Brain microvascular endothelial cell (primary cell): ENCODE results near the gene UBA3.

Experiments used
- DNase-seq: peaks from one replicate; pipeline ENCODE4 v3.0.0-alpha.2; 2020
- H3K27ac ChIP-seq: fragments of 250-450 bp; sonication (Bioruptor Pico); 2 replicates; pipeline ENCODE4 v1.5.1; 2020; ENCODE audit warnings: mild to moderate bottlenecking, moderate library complexity
- H3K27me3 ChIP-seq: fragments of 250-450 bp; sonication (Bioruptor Pico); replicated peaks from 2 replicates; pipeline ENCODE4 v1.5.1; 2020; ENCODE audit warnings: mild to moderate bottlenecking
- H3K36me3 ChIP-seq: fragments of 250-450 bp; sonication (Bioruptor Pico); replicated peaks from 2 replicates; pipeline ENCODE4 v1.5.1; 2020; ENCODE audit warnings: mild to moderate bottlenecking
- H3K4me3 ChIP-seq: 2 replicates; pipeline ENCODE4 v1.5.1; 2011; ENCODE audit warnings: low read depth, mild to moderate bottlenecking, control low read depth, low read length, moderate library complexity
- in situ Hi-C: cut with HindIII; loops from 2 replicates; pipeline ENCODE4 v1.10.0; 2017; ENCODE audit warnings: low sequenced_read_pairs, low pct_ligation_motif_present
- TF ChIP-seq, protein P1 (sequence below): IDR thresholded peaks from 2 replicates; pipeline ENCODE4 v1.5.1; 2011; ENCODE audit warnings: low read depth, mild to moderate bottlenecking, moderate library complexity, low read length, control low read depth, inconsistent platforms; ENCODE audit errors: missing control alignments

UBA3 gene

GRCh38 chr3:69116897-69117296, 36.7 kb upstream of the UBA3 start:
- TF ChIP-seq, protein P1, sequence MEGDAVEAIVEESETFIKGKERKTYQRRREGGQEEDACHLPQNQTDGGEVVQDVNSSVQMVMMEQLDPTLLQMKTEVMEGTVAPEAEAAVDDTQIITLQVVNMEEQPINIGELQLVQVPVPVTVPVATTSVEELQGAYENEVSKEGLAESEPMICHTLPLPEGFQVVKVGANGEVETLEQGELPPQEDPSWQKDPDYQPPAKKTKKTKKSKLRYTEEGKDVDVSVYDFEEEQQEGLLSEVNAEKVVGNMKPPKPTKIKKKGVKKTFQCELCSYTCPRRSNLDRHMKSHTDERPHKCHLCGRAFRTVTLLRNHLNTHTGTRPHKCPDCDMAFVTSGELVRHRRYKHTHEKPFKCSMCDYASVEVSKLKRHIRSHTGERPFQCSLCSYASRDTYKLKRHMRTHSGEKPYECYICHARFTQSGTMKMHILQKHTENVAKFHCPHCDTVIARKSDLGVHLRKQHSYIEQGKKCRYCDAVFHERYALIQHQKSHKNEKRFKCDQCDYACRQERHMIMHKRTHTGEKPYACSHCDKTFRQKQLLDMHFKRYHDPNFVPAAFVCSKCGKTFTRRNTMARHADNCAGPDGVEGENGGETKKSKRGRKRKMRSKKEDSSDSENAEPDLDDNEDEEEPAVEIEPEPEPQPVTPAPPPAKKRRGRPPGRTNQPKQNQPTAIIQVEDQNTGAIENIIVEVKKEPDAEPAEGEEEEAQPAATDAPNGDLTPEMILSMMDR = no peak
- in situ Hi-C loops = no loop called here
- Histone ChIP-seq H3K36me3 (no peaks in the 10 kb centered on the region), H3K27ac (no peak overlapping the region), H3K27me3 (no peaks in the 10 kb centered on the region), H3K4me3 (no peak overlapping the region)
- DNase-seq = no peak

DNA sequence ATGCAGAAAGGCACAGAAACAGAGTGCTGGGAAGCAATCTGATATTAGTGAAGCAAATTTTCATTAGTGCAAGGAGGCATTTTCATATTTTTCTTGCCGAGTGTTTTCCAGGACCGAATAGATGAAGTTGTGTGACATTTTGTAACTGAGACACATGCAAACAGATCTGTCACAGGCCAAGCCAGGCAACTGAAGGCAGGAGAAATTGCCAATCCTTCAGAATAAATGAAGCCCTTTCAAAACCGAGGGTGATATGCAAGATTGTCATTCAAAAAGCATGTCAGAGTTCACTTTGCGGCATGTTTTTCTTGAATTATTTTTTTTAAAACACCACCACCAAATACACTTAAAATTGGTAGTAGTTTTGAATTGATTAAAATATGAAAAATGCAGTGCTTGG, 36.0 kb upstream of the UBA3 start:
- Histone ChIP-seq H3K27ac (no peak overlapping the region), H3K27me3 (no peaks in the 10 kb centered on the region), H3K4me3 (no peak overlapping the region), H3K36me3 (no peaks in the 10 kb centered on the region)
- TF ChIP-seq, protein P1 = no peak
- in situ Hi-C loops = no loop called here
- DNase-seq = no peak

GRCh38 chr3:69115731-69116130, 35.6 kb upstream of the UBA3 start:
- TF ChIP-seq, protein P1 = no peak
- H3K27me3 ChIP-seq = no peaks in the 10 kb centered on the region
- in situ Hi-C loops = no loop called here
- no peak for DNase-seq
- no peaks in the 10 kb centered on the region for H3K36me3 ChIP-seq
- no peak overlapping the region for H3K4me3 ChIP-seq
- no peak overlapping the region for H3K27ac ChIP-seq

DNA sequence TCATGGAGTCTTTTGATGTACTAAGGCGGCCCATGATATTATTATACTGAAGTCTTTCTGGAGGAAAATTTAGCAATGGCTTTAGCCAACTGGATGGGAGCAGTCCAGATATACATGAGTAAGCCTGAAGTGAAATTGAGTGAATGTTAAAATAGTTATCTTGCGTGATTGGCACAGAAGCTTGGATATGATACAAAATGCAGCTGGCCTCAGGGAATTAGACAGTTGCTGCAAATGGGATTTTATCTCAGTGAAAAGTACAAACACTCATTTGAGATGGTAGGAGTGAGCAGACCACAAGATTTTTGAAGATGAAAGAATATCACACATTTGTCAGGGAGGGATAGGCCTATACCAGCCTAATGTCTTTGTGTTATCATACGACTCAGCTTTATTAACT, 33.4 kb upstream of the UBA3 start:
- DNase-seq = no peak
- H3K36me3 ChIP-seq = no peaks in the 10 kb centered on the region
- H3K4me3 ChIP-seq = no peak overlapping the region
- no peaks in the 10 kb centered on the region for H3K27me3 ChIP-seq
- in situ Hi-C loops = no loop called here
- TF ChIP-seq, protein P1 = no peak
- H3K27ac ChIP-seq = no peak overlapping the region

- H3K27ac ChIP-seq = no peak overlapping the region
- no peak for DNase-seq
- peaks cover under 1% of the 10 kb centered on the region for H3K36me3 ChIP-seq
- TF ChIP-seq, protein P1 = no peak
- no peak overlapping the region for H3K4me3 ChIP-seq
- no peaks in the 10 kb centered on the region for H3K27me3 ChIP-seq
- in situ Hi-C loops = no loop called here
Measured at GRCh38 chr3:69110941-69111546, 30.9 kb upstream of the UBA3 start.

GRCh38 chr3:69108811-69109210, 28.6 kb upstream of the UBA3 start:
- no peak overlapping the region for H3K4me3 ChIP-seq
- peaks cover 19% of the 10 kb centered on the region for H3K36me3 ChIP-seq
- no peak overlapping the region for H3K27ac ChIP-seq
- no peak for DNase-seq
- TF ChIP-seq, protein P1 = no peak
- in situ Hi-C loops = no loop called here
- H3K27me3 ChIP-seq = no peaks in the 10 kb centered on the region
